HPDE6-E6E7 (cell line): ENCODE data around the gene RNASEH2C.
"Not testable (repeated sequence)": the region's sequence is repeated elsewhere in the genome, so short reads cannot be mapped to it uniquely, and the experiment has no call there.

ENCODE experiments used
- DNase-seq: peaks from one replicate; pipeline ENCODE4 v3.0.0; 2011; ENCODE audit warnings: missing footprints; ENCODE audit errors: extremely low spot score

RNASEH2C gene

DNA sequence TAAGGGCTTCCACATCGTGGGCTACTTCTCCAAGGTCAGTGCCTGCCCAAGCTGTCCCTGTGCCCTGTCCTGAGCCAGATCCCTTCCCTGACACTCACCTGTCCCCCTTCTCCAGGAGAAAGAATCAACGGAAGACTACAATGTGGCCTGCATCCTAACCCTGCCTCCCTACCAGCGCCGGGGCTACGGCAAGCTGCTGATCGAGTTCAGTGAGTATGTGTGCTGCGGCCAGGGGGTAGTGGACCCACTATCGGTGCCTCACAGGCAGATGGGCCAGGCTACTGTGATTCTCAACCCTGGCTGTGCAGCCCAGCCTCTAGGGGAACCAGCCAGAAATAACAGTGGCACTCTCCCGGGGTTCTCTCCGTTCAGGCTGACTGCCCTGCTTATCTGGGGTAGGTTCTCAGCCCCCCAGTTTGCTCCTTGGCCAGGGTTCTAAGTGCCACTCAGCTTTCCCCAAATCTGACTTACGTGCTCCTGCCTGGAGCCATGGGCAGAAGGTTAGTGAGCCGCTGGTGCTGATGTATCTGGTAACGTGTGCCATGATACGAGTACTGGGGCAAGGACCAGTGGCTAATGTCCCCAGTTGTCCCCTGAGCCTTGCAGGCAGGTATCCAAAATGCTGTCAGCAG lies 3.7 kb downstream of the RNASEH2C start:
- DNase-seq = no peak

DNA sequence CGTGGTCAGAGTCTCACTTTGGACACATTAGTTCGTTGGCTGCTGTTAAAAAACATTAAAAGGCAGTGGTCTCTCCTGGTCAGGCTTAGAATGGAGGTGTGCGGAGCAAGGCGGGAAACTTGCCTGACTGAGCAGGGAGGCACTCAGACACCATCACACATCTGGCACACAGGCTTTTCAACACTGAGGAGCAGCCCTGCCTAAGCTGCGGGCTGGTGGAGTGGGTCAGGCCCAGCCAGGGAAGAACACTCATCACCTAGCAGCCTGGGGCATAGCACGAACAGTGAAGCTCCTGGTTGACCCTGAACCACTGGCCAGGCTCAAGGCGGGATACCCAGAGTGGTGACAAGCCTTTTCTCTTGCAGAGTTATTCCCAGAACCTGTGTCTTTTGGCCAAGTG lies 4.3 kb downstream of the RNASEH2C start:
- no peak for DNase-seq

- no peak for DNase-seq
Observed at GRCh38 chr11:65714433-65714832, 6.2 kb downstream of the RNASEH2C start.

GRCh38 chr11:65713212-65713969 lies 7.2 kb downstream of the RNASEH2C start:
- DNase-seq = no peak

GRCh38 chr11:65712633-65713076 lies 7.9 kb downstream of the RNASEH2C start:
- no peak for DNase-seq

DNA sequence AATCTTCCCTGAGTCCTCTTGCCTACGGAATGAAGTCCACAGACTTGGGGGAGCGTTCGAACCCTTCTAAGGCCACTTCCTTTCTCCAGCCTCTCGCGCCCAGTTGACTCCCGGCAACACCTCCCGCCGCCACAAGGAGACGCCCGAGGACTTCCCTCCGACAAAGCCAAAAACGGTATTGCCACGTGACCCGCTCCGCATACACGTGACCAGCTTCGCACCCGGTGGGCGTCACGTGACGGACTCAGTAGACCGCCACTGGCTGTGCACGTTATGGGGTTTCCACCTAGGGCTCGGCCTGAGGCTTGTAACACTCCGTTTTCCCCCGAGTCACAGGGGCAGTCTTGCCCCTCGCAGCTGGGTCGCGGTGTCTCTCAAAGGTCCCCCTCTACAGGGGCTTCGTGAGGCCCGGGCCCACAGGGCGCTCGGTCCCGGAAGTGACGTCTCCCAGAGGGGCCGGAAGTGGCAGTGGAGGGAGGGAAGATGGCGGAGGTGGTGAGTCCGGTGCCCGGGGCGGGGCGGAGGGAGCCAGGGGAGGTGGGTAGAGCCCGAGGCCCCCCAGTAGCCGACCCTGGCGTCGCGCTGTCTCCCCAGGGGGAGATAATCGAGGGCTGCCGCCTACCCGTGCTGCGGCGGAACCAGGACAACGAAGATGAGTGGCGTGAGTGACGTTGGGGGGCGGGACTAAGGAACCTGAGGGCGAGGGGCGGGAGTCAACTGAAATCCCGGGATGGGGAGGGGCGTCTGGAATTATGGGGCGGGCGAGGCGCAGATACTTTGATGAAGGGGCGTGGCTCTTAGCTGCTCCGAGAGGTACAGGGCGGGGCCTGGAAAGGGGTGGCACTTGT lies 8.6 kb downstream of the RNASEH2C start, which contains the start of gene KAT5:
TSS of gene KAT5 (plus strand) at position 468 of the 848 bp plus-strand sequence. CDS start at position 484, 16 bp downstream.
- peak; percentile 95 for DNase-seq

DNA sequence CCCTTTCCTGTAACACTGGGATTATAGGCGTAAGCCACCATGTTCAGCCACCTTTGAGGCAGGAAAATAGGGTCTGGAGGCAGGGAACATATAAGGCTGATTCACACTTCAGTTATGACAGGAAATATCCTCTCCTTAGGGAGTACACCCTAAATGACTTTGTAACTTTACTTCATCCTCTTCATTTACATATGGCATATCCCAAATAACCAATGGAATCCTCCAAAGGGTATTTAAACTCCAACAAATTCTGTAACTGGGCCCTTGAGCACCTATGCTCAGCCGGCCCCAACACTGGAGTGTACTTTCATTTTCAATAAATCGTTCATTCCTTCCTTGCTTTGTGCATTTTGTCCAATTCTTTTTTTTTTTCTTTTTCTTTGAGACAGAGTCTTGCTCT lies 10.2 kb downstream of the RNASEH2C start:
- DNase-seq = no peak

DNA sequence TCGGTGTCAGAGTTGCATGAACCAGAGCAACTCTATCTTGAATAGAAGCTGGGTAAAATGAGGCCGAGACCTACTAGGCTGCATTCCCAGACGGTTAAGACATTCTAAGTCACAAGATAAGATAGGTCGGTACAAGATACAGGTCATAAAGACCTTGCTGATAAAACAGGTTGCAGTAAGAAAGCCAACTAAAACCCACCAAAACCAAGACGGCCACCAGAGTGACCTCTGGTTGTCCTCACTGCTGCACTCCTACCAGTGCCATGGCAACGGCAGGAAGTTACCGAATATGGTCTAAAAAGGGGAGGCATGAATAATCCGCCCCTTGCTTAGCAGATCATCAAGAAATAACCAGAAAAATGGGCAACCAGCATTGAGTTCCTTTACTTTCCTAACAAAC lies 10.9 kb downstream of the RNASEH2C start:
- no peak for DNase-seq

GRCh38 chr11:65708451-65708850 lies 12.1 kb downstream of the RNASEH2C start:
- no peak for DNase-seq

DNA sequence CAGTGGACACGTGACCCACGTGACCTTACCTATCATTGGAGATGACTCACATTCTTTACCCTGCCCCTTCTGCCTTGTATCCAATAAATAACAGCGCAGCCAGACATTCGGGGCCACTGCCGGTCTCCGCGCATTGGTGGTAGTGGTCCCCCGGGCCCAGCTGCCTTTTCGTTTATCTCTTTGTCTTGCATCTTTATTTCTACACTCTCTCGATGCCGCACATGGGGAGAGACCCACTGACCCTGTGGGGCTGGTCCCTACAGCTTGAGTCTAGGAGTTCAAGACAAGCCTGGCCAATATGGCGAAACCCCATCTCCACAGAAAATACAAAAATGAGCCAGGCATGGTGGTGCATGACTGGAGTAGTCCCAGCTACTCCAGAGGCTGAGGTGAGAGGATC lies 13.6 kb downstream of the RNASEH2C start:
- not testable (repeated sequence) for DNase-seq

DNA sequence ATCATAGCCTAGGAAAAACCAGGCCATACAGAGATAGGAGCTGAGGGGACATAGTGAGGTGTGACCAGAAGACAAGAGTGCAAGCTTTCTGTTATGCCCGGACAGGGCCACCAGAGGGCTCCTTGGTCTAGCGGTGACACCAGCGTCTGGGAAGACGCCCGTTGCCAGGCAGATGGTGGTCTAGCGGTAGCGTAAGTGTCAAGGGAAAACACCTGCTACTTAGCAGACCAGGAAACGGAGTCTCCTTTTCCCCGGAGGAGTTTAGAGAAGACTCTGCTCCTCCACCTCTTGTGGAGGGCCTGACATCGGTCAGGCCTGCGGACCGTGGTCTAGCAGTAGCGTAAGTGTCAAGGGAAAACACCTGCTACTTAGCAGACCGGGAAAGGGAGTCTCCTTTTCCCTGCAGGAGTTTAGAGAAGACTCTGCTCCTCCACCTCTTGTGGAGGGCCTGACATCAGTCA lies 14.3 kb downstream of the RNASEH2C start:
- DNase-seq = not testable (repeated sequence)

DNA sequence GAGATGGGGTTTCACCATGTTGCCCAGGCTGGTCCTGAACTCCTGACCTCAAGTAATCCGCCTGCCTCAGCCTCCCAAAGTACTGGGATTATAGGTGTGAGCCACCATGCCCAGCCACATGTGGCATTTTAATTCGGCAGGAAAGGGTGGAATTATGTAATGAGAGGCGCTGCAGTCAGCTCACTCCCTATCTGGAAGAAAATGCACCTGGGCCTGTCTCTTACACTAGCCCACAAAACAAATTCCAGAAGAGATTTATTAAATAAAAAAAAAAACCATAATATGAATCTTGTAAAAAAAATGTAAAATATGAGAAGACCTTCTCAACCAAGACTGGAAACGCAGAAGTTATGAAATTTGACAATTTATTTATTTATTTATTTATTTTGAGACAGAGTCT lies 16.8 kb downstream of the RNASEH2C start:
- no peak for DNase-seq

GRCh38 chr11:65701686-65702085 lies 18.9 kb downstream of the RNASEH2C start:
- DNase-seq = no peak

DNA sequence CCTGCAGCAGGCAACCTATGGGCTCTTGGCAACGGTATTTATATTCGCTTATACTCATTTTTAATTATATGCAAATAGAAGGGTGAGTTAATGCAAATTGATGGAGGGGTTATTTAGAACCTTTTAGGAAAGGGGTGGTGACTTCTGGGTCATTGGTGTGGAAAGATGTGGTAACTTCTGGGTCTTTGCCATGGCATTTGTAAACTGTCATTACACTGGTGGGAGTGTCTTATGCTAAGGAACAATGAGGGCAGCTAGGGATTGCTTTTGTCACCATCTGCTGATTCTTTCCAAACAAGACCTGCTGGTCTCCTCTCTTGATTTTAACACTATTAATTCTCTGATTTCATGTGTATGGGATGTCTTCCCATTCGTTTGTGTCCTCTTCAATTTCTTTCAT lies 20.2 kb downstream of the RNASEH2C start:
- DNase-seq = no peak

DNA sequence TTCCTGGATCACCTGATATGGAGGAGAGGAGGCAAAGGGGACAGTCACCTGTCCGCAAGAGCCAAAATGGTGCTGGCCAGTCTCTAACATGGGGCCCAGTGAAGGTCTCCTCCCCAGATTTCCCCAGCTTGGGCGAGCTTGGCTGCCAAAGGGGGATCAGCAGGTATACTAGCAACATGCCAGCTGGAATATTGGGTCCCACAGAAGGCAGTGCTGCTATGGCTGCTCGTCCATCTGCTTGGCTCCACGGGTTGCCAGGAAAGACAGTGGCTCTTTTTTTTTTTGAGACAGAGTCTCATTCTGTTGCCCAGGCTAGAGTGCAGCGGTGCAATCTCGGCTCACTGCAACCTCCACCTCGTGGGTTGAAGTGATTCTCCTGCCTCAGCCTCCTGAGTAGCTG lies 21.3 kb downstream of the RNASEH2C start:
- DNase-seq = no peak

GRCh38 chr11:65698205-65698604 lies 22.4 kb downstream of the RNASEH2C start:
- DNase-seq = no peak

DNA sequence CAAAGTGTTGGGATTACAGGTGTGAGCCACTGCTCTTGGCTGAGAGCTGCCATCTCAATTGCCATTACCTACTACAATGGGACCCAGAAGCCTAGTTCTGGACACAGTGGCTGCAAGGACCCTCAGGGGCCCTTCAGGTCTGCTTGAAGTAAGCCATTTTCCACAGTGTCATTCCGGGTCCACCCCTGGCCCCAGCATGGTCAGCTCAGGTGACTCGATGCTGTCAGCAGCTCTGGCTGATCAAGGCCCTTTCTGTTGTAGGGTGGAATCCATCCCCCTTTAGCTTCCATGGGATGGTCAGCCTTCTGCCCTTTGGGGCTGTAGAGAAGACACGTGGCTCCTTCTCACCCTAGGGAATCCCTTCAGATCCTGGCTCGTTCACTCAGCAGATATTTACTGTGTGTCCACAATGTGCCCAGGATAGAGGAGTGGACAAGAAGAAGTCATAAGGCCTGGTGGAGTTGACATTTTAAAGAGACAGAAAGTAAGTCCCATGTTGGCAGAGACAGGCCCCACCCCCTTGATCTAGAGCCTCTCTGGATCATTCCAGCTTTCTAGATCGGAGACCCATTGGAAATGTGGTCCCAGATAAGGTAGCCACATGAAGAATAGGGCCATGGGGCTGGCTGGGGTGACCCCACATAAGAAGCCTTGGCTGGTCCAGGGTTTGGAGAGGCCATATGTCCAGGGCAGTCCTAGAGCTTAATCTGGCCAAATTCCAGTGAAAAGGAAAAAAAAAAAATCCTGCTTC lies 23.6 kb downstream of the RNASEH2C start:
- no peak for DNase-seq

GRCh38 chr11:65695459-65696241 lies 24.9 kb downstream of the RNASEH2C start:
- no peak for DNase-seq

GRCh38 chr11:65692367-65692766 lies 28.2 kb downstream of the RNASEH2C start:
- DNase-seq = no peak

DNA sequence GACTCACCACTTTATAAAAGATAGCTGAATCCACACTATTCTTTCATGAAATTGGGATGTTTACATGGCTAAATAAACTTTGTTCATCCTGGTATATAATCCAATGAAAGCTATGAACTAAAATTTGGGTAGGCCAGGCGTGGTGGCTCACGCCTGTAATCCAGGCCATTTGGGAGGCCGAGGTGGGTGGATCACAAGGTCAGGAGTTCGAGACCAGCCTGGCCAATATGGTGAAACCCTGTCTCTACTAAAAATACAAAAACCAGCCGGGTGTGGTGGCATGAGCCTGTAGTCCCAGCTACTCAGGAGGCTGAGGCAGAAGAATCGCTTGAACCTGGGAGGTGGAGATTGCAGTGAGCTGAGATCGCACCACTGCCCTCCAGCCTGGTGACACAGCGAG lies 28.8 kb downstream of the RNASEH2C start:
- DNase-seq = not testable (repeated sequence)

- no peak for DNase-seq
Observed at GRCh38 chr11:65685981-65686380, 34.6 kb downstream of the RNASEH2C start.
